Measurements from ENCODE around the gene PIEZO1.

The PIEZO1 gene

DNA sequence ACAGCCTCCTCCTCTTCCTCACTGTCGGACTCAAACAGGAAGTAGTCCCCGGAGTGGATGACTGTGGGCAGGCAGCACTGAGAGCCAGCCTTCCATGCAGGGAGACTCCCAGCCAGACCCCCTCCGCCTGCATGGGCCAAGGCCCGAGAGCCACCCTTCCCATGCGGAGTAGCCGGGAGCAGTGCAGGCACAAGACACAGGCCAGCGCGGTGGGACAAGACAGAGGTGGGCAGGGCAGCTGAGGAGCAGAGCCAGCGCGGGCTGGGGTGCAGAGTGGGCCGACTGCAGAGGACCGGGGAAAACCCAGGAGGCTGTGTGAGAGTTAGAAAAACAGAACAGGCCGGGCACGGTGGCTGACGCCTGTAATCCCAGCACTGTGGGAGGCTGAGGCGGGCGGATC lies 61.1 kb downstream of the PIEZO1 start:
- H3K9ac ChIP-seq (ENCODE audit: low read length), result no peak overlapping the region
- no peaks in the 10 kb centered on the region for H3K4me1 ChIP-seq (ENCODE audit: control insufficient read depth, insufficient read depth, low read length)
- H3K9me3 ChIP-seq (ENCODE audit: control insufficient read depth, low read length), result no peaks in the 10 kb centered on the region
- no peaks in the 10 kb centered on the region for H3K27me3 ChIP-seq (ENCODE audit: control insufficient read depth, insufficient read depth, low read length)
- no peak overlapping the region for H3K4me3 ChIP-seq (ENCODE audit: low read length)
- H3K36me3 ChIP-seq (ENCODE audit: control insufficient read depth, insufficient read depth, low read length), result peaks cover 7% of the 10 kb centered on the region

DNA sequence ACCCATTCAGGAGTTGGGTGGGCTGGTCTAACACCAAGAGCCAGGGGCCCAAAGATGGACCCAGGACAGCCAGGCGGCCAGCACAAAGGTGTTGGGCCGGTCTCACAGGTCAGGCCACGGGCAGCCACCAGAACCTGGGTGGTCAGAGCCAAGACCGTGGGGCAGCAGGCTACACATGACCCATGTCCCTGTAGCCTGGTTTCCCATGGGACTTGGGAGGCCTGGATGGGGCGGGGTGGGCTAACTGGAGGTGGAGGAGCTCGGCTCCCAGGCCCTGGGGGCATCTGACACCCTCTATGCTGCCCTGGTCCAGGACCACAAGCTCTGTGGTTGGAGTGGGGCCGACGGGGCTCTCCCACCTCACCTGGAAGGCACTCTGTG lies 61.5 kb downstream of the PIEZO1 start:
- Histone ChIP-seq H3K27me3 (ENCODE audit: control insufficient read depth, insufficient read depth, low read length) (no peaks in the 10 kb centered on the region), H3K9me3 (ENCODE audit: control insufficient read depth, low read length) (no peaks in the 10 kb centered on the region), H3K4me3 (ENCODE audit: low read length) (no peak overlapping the region), H3K4me1 (ENCODE audit: control insufficient read depth, insufficient read depth, low read length) (no peaks in the 10 kb centered on the region), H3K36me3 (ENCODE audit: control insufficient read depth, insufficient read depth, low read length) (peaks cover 7% of the 10 kb centered on the region), H3K9ac (ENCODE audit: low read length) (no peak overlapping the region)

DNA sequence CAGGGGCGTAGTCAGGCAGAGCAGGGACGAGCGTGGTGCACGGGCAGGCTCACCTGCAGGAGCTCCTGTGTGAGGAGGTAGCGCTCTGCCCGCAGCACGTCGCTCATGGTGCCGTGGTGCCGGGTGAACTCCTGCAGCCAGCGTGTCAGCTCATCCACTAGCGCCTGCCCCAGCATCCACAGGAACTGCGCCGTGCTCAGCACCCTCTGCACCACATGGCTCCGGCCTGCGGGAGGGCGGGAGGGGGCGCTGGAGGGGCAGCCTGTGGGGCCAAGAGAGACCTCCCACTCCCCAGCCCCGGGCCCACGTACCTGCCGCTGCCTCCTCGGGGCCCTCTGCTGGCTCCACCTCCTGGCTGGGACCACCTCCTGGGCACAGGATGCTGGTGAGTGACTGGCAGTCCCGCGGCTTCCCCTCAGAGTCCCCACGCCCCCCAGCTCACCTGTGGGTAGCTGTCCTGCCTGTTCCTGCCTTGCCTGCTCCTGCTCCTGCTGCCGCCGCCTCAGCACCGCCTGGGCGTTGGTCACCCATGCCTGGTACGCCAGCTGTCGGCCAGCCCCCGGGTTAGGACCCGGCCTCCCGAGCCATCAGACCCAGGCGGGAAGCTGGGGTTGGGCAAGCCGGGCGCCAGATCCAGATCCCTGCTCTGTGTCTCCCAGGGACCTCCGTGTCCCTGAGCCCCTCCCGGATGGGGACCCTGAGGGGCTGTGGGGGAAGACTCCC lies 62.1 kb downstream of the PIEZO1 start:
- Histone ChIP-seq H3K4me1 (ENCODE audit: control insufficient read depth, insufficient read depth, low read length) (no peaks in the 10 kb centered on the region), H3K36me3 (ENCODE audit: control insufficient read depth, insufficient read depth, low read length) (peaks cover 7% of the 10 kb centered on the region), H3K9ac (ENCODE audit: low read length) (no peak overlapping the region), H3K27me3 (ENCODE audit: control insufficient read depth, insufficient read depth, low read length) (no peaks in the 10 kb centered on the region), H3K4me3 (ENCODE audit: low read length) (no peak overlapping the region), H3K9me3 (ENCODE audit: control insufficient read depth, low read length) (no peaks in the 10 kb centered on the region)

DNA sequence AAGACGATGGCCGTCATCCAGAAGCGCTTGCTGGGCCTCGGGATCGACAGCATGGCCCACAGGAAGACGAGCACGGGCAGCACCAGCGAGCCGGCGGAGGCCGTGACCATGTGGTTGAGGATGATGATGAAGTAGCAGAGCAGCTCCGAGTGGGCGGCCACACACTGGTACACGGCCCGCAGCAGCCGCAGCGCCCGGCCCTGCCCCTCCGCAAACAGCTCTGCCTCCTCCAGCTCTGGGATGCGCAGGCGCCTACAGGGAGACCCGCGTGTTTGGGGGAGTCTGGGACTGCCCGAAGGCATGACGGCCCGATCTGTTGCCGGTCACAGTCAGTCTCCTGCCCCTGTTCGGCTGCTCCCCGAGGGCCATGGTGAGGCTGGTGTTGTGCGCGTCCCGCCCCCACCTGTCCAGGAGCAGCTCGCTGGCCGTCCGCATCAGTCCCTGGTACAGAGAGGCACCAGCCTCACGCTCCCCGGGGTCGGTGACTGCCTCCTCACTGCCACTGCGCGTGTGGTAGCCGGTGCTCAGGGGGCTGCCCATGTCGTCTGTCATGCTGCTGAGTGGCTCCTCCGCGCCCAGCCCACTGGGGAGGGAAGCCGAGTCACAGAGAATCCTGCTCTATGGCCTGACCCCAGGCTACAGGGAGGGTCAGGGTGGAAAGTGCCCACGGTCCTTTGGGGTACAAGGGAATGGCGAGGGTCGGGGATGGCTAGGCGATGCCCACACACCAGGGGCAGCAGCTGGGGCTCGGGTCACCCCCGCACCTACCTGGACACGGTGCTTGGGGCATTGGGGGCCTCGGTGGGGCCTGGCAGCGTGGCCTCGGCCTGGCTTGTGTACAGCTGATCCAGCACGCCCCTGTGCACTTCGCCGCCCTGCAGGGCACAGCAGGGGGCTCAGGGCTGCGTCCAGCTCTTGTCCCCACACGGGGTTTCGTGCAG lies 62.9 kb downstream of the PIEZO1 start:
- H3K4me1 ChIP-seq (ENCODE audit: control insufficient read depth, insufficient read depth, low read length), result no peaks in the 10 kb centered on the region
- no peaks in the 10 kb centered on the region for H3K27me3 ChIP-seq (ENCODE audit: control insufficient read depth, insufficient read depth, low read length)
- H3K4me3 ChIP-seq (ENCODE audit: low read length), result no peak overlapping the region
- peaks cover 7% of the 10 kb centered on the region for H3K36me3 ChIP-seq (ENCODE audit: control insufficient read depth, insufficient read depth, low read length)
- H3K9ac ChIP-seq (ENCODE audit: low read length), result no peak overlapping the region
- no peaks in the 10 kb centered on the region for H3K9me3 ChIP-seq (ENCODE audit: control insufficient read depth, low read length)

DNA sequence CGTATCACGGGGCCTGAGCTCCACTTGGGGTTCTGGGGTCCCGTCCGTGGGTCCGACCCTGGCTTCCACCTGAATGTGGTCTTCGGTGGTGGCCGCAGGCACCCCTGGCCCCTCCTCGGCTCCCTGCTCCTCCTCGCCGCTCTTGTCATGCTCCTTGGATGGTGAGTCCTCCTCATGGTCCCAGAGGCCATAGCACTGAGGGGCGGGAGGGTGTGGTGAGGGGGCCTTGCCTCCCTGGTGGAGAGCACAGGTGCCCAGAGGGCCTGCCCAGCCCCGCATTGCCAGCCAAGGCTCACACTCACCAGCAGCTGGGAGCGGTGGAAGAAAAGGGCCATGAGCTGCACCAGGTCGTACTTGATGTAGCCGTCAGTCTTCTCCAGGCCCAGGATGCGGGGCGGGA lies 63.8 kb downstream of the PIEZO1 start:
- no peaks in the 10 kb centered on the region for H3K9me3 ChIP-seq (ENCODE audit: control insufficient read depth, low read length)
- H3K27me3 ChIP-seq (ENCODE audit: control insufficient read depth, insufficient read depth, low read length), result no peaks in the 10 kb centered on the region
- no peak overlapping the region for H3K9ac ChIP-seq (ENCODE audit: low read length)
- peaks cover 16% of the 10 kb centered on the region for H3K36me3 ChIP-seq (ENCODE audit: control insufficient read depth, insufficient read depth, low read length)
- H3K4me3 ChIP-seq (ENCODE audit: low read length), result no peak overlapping the region
- no peaks in the 10 kb centered on the region for H3K4me1 ChIP-seq (ENCODE audit: control insufficient read depth, insufficient read depth, low read length)

DNA sequence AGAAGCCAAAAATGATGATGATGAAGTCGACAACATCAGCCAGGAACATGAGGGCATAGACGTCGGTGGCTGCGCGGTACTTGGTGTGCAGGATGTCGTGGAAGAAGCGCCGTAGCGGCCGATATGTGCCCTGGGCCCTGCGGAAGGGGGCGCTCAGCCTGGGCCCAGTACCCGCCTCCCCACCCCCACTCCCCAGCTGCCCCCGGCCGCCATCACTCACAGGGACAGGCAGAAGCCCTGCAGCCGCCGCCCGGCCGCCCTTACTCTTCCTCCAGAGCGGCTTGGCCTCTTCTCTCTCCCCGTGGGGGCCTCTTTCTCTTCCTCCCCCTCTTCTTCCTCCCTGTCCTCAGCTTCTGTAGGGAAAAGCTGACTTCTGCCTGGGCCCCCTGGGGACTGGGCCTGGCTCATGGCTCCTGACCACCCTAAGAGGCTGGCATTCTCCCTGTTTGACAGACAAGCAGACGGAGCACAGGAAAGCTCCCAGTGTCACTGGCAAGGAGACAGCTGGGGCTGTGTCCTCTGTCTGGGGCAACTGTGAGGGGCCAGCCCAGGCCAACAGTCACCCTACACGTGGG lies 64.5 kb downstream of the PIEZO1 start:
- H3K4me3 ChIP-seq (ENCODE audit: low read length), result no peak overlapping the region
- H3K27me3 ChIP-seq (ENCODE audit: control insufficient read depth, insufficient read depth, low read length), result no peaks in the 10 kb centered on the region
- no peak overlapping the region for H3K9ac ChIP-seq (ENCODE audit: low read length)
- H3K4me1 ChIP-seq (ENCODE audit: control insufficient read depth, insufficient read depth, low read length), result no peaks in the 10 kb centered on the region
- peaks cover 11% of the 10 kb centered on the region for H3K36me3 ChIP-seq (ENCODE audit: control insufficient read depth, insufficient read depth, low read length)
- no peaks in the 10 kb centered on the region for H3K9me3 ChIP-seq (ENCODE audit: control insufficient read depth, low read length)

DNA sequence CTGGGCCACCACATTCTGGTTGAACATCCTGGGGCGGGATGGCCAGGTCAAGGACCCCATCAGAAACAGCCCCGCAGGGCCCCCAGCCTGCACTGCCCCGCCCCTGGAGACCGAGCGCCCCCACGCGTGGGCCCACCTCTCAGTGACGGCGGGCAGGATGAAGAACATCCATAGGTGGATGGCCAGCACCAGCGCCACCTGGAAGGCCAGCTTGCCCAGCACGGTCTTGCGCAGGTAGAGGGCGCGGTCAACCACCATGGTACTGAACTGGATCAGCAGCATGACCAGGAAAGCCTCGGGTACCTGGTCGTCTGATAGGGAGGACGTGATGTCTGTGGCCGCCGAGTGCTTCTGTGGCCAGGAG lies 65.1 kb downstream of the PIEZO1 start:
- H3K4me3 ChIP-seq (ENCODE audit: low read length), result no peak overlapping the region
- H3K27me3 ChIP-seq (ENCODE audit: control insufficient read depth, insufficient read depth, low read length), result no peaks in the 10 kb centered on the region
- H3K9ac ChIP-seq (ENCODE audit: low read length), result no peak overlapping the region
- H3K9me3 ChIP-seq (ENCODE audit: control insufficient read depth, low read length), result no peaks in the 10 kb centered on the region
- no peaks in the 10 kb centered on the region for H3K4me1 ChIP-seq (ENCODE audit: control insufficient read depth, insufficient read depth, low read length)
- peaks cover 11% of the 10 kb centered on the region for H3K36me3 ChIP-seq (ENCODE audit: control insufficient read depth, insufficient read depth, low read length)

DNA sequence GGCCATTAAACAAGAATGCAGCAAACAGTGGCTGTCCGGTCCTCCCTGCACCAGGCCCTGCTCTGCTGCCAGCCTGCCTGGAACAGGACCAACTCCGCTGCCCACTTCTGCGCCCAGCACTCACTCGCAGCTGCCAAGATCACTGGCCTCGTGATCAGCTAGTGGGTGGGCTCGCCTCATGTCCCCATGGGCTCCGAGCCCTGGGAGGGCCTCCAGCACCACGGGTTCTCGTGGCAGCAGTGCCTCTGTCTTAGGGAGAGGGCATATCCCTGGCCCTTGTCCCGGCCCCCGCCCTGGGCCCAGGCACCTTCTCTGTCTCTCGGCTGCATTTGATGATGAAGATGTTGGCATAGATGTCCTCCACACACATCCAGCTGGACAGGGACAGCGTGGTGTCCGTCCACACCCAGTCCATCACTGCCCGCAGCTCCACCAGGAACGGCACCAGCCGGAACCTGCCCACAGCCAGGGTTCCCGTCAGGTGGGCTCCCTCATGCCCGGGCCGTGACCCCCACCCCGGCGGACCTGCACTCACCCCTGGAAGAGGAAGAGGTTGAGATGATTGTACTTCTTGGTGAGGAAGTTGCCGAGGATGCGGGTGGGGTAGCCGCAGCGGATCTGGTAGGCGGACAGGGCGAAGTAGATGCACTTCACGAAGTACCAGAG lies 65.6 kb downstream of the PIEZO1 start:
- Histone ChIP-seq H3K27me3 (ENCODE audit: control insufficient read depth, insufficient read depth, low read length) (no peaks in the 10 kb centered on the region), H3K4me3 (ENCODE audit: low read length) (no peak overlapping the region), H3K9ac (ENCODE audit: low read length) (no peak overlapping the region), H3K4me1 (ENCODE audit: control insufficient read depth, insufficient read depth, low read length) (peaks cover 1% of the 10 kb centered on the region), H3K9me3 (ENCODE audit: control insufficient read depth, low read length) (no peaks in the 10 kb centered on the region), H3K36me3 (ENCODE audit: control insufficient read depth, insufficient read depth, low read length) (peaks cover 11% of the 10 kb centered on the region)

DNA sequence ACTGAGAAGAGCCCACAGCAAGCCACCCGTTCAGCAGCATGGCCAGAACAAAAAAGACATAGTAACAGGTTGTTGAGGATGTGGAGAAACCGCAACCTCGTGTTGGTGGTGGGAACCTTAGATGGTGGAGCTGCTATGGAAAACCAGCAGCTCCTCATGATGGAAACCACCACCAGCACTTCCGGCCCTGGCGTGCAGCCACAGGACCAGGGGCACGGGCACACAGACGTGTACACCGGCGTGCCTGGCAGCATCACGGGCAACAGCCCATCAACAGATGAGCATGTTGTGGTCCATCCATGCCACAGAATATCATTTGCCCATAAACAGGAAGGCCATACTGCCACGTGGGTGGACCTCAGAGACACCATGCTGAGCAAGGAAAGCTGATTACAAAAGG lies 66.8 kb downstream of the PIEZO1 start:
- no peak overlapping the region for H3K9ac ChIP-seq (ENCODE audit: low read length)
- no peak overlapping the region for H3K4me3 ChIP-seq (ENCODE audit: low read length)
- H3K4me1 ChIP-seq (ENCODE audit: control insufficient read depth, insufficient read depth, low read length), result peaks cover 9% of the 10 kb centered on the region
- no peaks in the 10 kb centered on the region for H3K27me3 ChIP-seq (ENCODE audit: control insufficient read depth, insufficient read depth, low read length)
- H3K36me3 ChIP-seq (ENCODE audit: control insufficient read depth, insufficient read depth, low read length), result peaks cover 11% of the 10 kb centered on the region
- H3K9me3 ChIP-seq (ENCODE audit: control insufficient read depth, low read length), result no peaks in the 10 kb centered on the region

DNA sequence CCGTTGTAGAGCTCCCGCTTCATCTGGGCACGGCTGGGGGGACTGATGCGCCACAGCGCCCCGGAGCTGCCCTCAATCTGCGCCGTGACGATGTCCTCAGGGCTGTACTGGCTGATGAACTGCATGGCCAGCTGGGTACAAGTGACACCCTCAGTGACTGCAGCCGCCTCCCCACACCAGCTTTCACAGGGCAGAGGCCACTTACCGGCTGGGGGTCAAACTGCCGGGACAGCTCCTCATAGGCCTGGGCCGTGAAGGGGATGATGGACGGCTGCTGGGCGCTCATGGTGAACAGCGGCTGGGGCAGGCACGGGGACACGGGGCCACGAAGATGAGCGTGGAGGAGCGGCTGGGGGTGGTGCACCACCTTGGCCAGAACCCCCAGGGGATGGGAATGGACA lies 68.4 kb downstream of the PIEZO1 start:
- Histone ChIP-seq H3K9ac (ENCODE audit: low read length) (no peak overlapping the region), H3K4me1 (ENCODE audit: control insufficient read depth, insufficient read depth, low read length) (peaks cover 9% of the 10 kb centered on the region), H3K9me3 (ENCODE audit: control insufficient read depth, low read length) (no peaks in the 10 kb centered on the region), H3K36me3 (ENCODE audit: control insufficient read depth, insufficient read depth, low read length) (peaks cover 11% of the 10 kb centered on the region), H3K27me3 (ENCODE audit: control insufficient read depth, insufficient read depth, low read length) (no peaks in the 10 kb centered on the region), H3K4me3 (ENCODE audit: low read length) (no peak overlapping the region)

DNA sequence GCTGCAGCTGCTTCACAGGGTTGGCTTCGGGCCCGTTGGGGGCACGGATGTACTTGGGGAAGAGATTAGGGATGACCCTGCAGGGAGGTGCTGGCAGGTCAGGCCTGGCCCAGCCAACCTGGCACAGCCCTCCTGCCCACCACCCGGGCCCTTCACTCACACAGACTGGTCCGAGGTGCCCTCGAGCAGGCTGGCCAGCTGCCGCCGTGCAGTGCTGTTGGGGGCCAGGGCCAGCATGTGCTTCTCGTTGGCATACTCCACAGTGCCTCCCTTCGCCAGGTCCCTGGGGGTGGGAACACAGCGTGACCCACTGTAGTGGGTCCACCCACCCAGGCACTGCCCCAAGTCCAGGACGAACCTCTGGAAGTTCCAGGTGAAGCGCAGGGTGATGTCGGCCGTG lies 68.8 kb downstream of the PIEZO1 start:
- H3K36me3 ChIP-seq (ENCODE audit: control insufficient read depth, insufficient read depth, low read length), result peaks cover 11% of the 10 kb centered on the region
- no peaks in the 10 kb centered on the region for H3K27me3 ChIP-seq (ENCODE audit: control insufficient read depth, insufficient read depth, low read length)
- H3K9ac ChIP-seq (ENCODE audit: low read length), result no peak overlapping the region
- no peak overlapping the region for H3K4me3 ChIP-seq (ENCODE audit: low read length)
- peaks cover 9% of the 10 kb centered on the region for H3K4me1 ChIP-seq (ENCODE audit: control insufficient read depth, insufficient read depth, low read length)
- H3K9me3 ChIP-seq (ENCODE audit: control insufficient read depth, low read length), result no peaks in the 10 kb centered on the region

Measured in mucosa of stomach (tissue), 1 donor.